A673 (cell line): ENCODE results near the gene CTNNA2. TPM values are rescaled to one million over a fixed set of nuclear protein-coding genes. Genes with fewer than 3 reads are reported as not detected.

Experiments used
- BruUV-seq: library from RNA; stranded (reverse); fragments of 400-500 nt; replicated peaks from 2 replicates; lab custom pipeline; 2021; lab: Mats Ljungman, UMichigan
- CTCF ChIA-PET: fragments of 300-600 bp; sonication (Branson Sonifier 250); formaldehyde crosslinking; loops from one replicate; lab custom pipeline; 2022; ENCODE audit warnings: antibody characterized with exemption; lab: Charles Lee
- POLR2A ChIA-PET: fragments of 300-600 bp; sonication (Branson Sonifier 250); formaldehyde crosslinking; loops from one replicate; lab custom pipeline; 2022; ENCODE audit warnings: antibody characterized with exemption; ENCODE audit not compliant: low non-redundant PET; lab: Charles Lee
- DNase-seq: peaks from one replicate; pipeline ENCODE4 v3.0.0-alpha.2; 2015; ENCODE audit warnings: low spot score
- H3K27ac ChIP-seq: fragments of 200-600 bp; sonication (generic); 2 replicates; pipeline ENCODE4 v1.5.1; 2016; ENCODE audit warnings: mixed run types, low read depth, mild to moderate bottlenecking, mixed read lengths, antibody characterized with exemption, low read length; ENCODE audit not compliant: poor library complexity, severe bottlenecking
- H3K27me3 ChIP-seq: fragments of 200-600 bp; sonication (generic); replicated peaks from 2 replicates; pipeline ENCODE4 v1.6.1; 2017; ENCODE audit warnings: mixed run types, low read depth, mild to moderate bottlenecking, mixed read lengths, antibody characterized with exemption, low read length; ENCODE audit not compliant: insufficient read depth, poor library complexity
- H3K36me3 ChIP-seq: fragments of 200-600 bp; sonication (generic); 2 replicates; pipeline ENCODE4 v1.6.1; 2016; ENCODE audit warnings: mixed run types, mild to moderate bottlenecking, mixed read lengths, antibody characterized with exemption, low read length; ENCODE audit not compliant: insufficient read depth, poor library complexity, severe bottlenecking
- H3K4me1 ChIP-seq: fragments of 200-600 bp; sonication (generic); 2 replicates; pipeline ENCODE4 v1.6.1; 2017; ENCODE audit warnings: mixed run types, mild to moderate bottlenecking, mixed read lengths, antibody characterized with exemption, low read length; ENCODE audit not compliant: insufficient read depth, poor library complexity, severe bottlenecking
- H3K4me3 ChIP-seq: fragments of 200-600 bp; sonication (generic); 2 replicates; pipeline ENCODE4 v1.5.1; 2016; ENCODE audit warnings: low read depth, mixed run types, mild to moderate bottlenecking, mixed read lengths, low read length; ENCODE audit not compliant: poor library complexity, severe bottlenecking
- H3K9me3 ChIP-seq: fragments of 200-600 bp; sonication (generic); 2 replicates; pipeline ENCODE4 v1.6.1; 2016; ENCODE audit warnings: mixed run types, low read depth, mild to moderate bottlenecking, mixed read lengths, antibody characterized with exemption, low read length; ENCODE audit not compliant: poor library complexity, severe bottlenecking
- EZH2 ChIP-seq: fragments of 200-600 bp; sonication (generic); IDR thresholded peaks from 2 replicates; pipeline ENCODE4 v1.6.1; 2017; ENCODE audit warnings: borderline replicate concordance, low read depth, mild to moderate bottlenecking, mixed read lengths, antibody characterized with exemption, low read length; ENCODE audit not compliant: poor library complexity, severe bottlenecking
- intact Hi-C: fragments of 100-400 bp; cut with micrococcal nuclease; formaldehyde crosslinking; loops from one replicate; pipeline ENCODE4 v1.10.0; 2022; ENCODE audit not compliant: unreplicated experiment
- total RNA-seq: library from RNA; stranded (reverse); gene quantifications from 2 replicates; pipeline ENCODE4 v1.2.3, GENCODE V29; 2021
- TF ChIP-seq, protein P1 (sequence below): fragments of 300-800, 200-600 bp; sonication (generic); conservative IDR thresholded peaks from 2 replicates; pipeline ENCODE4 v1.5.1; 2017; ENCODE audit warnings: low read depth, mild to moderate bottlenecking, antibody characterized with exemption, low read length, moderate library complexity, mixed read lengths

Gene CTNNA2
- total RNA-seq, 1 experiment from 2014 or later = not detected

GRCh38 chr2:80281049-80281448, 768.2 kb downstream of the CTNNA2 start:
- Histone ChIP-seq H3K4me3 (no peak overlapping the region), H3K36me3 (no peaks in the 10 kb centered on the region), H3K27ac (no peak overlapping the region), H3K9me3 (no peaks in the 10 kb centered on the region), H3K4me1 (no peaks in the 10 kb centered on the region), H3K27me3 (no peaks in the 10 kb centered on the region)
- POLR2A ChIA-PET = no interaction called here
- CTCF ChIA-PET = no interaction called here
- TF ChIP-seq, protein P1, sequence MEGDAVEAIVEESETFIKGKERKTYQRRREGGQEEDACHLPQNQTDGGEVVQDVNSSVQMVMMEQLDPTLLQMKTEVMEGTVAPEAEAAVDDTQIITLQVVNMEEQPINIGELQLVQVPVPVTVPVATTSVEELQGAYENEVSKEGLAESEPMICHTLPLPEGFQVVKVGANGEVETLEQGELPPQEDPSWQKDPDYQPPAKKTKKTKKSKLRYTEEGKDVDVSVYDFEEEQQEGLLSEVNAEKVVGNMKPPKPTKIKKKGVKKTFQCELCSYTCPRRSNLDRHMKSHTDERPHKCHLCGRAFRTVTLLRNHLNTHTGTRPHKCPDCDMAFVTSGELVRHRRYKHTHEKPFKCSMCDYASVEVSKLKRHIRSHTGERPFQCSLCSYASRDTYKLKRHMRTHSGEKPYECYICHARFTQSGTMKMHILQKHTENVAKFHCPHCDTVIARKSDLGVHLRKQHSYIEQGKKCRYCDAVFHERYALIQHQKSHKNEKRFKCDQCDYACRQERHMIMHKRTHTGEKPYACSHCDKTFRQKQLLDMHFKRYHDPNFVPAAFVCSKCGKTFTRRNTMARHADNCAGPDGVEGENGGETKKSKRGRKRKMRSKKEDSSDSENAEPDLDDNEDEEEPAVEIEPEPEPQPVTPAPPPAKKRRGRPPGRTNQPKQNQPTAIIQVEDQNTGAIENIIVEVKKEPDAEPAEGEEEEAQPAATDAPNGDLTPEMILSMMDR = no peak
- TF ChIP-seq EZH2 = no peak
- DNase-seq = no peak
- no TSS peak for BruUV-seq
- intact Hi-C loops = no loop called here

DNA sequence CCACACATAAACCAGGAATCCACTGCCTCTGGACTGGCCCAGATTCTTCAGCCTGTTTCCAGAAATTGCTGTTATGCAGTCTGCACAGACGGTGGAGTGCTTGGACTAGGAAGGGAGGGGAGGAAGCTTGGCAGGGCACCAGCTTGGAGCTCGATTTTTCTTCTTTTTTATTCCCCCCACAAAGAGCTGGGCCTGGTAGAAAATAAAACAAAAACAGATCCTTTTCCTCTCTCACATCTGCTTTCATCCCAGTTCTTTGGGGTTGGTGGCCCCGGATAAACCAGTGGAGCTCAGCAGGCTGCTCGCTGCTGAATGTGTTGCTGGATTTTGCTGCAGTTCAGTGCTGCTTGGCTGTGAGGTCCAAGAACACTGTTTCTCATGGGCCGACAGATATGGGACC, 775.7 kb downstream of the CTNNA2 start:
- BruUV-seq = no TSS peak
- ChIA-PET POLR2A (no interaction called here), CTCF (no interaction called here)
- H3K4me3 ChIP-seq = no peak overlapping the region
- intact Hi-C loops = no loop called here
- H3K27me3 ChIP-seq = no peaks in the 10 kb centered on the region
- TF ChIP-seq, protein P1 = no peak
- no peak for TF ChIP-seq EZH2
- no peaks in the 10 kb centered on the region for H3K36me3 ChIP-seq
- DNase-seq = no peak
- no peaks in the 10 kb centered on the region for H3K4me1 ChIP-seq
- H3K9me3 ChIP-seq = no peaks in the 10 kb centered on the region
- H3K27ac ChIP-seq = no peak overlapping the region

DNA sequence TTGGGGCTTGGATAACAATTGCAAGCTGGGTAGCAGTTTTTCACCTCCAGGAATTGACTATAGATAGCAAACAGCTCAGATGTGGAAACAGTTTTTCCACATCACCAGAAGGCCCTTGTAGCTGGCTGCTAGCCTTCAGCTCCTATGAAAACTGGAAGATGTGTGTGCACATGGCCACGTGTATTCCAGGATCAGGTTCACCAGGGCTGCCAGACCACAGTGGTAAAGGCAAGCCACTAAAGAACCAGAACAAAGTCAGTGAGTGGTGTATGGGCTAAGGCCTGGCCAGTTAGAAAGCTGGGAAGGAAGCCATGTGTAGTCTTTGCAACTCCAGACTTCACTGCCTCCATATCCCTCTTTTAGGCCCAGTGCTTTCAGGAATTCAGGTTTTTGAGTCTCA, 778.8 kb downstream of the CTNNA2 start:
- DNase-seq = no peak
- intact Hi-C loops = no loop called here
- Histone ChIP-seq H3K27ac (no peak overlapping the region), H3K9me3 (no peaks in the 10 kb centered on the region), H3K36me3 (no peaks in the 10 kb centered on the region), H3K4me1 (no peaks in the 10 kb centered on the region), H3K27me3 (peaks cover 6% of the 10 kb centered on the region), H3K4me3 (no peak overlapping the region)
- ChIA-PET POLR2A (no interaction called here), CTCF (no interaction called here)
- BruUV-seq = no TSS peak
- TF ChIP-seq, protein P1 = no peak
- TF ChIP-seq EZH2 = no peak
